Left kidney (tissue), 2 donors: ENCODE measurements around the gene CTSL. TPM values are rescaled to one million over a fixed set of nuclear protein-coding genes. Genes with fewer than 3 reads are reported as not detected.
"Not testable (repeated sequence)": the region's sequence is repeated elsewhere in the genome, so short reads cannot be mapped to it uniquely, and the experiment has no call there.

Experiments
- DNase-seq: peaks from one replicate; pipeline ENCODE4 v3.0.0-alpha.2; 2013
- polyA plus RNA-seq: library from polyadenylated mRNA; unstranded; fragments of 120-200 nt; gene quantifications from one replicate; pipeline ENCODE4 v1.2.1, GENCODE V29; 2013; ENCODE audit not compliant: insufficient read length

The CTSL gene
- polyA plus RNA-seq, 1 donor: 158 TPM

DNA sequence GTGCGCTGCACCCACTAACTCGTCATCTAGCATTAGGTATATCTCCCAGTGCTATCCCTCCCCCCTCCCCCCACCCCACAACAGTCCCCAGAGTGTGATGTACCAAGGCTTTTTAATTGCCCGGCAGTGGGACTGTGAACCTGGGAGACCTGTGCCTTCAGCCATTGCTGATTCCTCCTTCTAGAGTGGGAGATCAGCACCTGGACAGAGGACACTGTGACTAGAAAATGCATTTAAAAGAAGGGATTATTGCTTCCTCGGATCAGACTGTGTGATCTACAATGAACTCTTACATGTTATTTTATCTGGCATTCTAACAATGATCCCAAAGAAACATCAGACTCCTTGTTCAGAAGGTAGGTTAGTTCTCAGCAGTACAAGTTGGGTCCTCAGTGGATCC lies 25.9 kb downstream of the CTSL start:
- DNase-seq: no peak

- DNase-seq: no peak
Observed at GRCh38 chr9:87753313-87753712, 27.4 kb downstream of the CTSL start.

DNA sequence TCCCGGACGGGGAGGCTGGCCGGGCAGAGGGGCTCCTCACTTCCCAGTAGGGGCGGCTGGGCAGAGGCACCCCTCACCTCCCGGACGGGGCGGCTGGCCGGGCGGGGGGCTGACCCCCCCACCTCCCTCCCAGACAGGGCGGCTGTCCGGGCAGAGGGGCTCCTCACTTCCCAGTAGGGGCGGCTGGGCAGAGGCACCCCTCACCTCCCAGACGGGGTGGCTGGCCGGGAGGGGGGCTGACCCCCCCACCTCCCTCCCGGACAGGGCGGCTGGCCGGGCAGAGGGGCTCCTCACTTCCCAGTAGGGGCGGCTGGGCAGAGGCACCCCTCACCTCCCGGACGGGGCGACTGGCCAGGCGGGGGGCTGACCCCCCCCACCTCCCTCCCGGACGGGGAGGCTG lies 32.4 kb downstream of the CTSL start:
- DNase-seq: not testable (repeated sequence)

DNA sequence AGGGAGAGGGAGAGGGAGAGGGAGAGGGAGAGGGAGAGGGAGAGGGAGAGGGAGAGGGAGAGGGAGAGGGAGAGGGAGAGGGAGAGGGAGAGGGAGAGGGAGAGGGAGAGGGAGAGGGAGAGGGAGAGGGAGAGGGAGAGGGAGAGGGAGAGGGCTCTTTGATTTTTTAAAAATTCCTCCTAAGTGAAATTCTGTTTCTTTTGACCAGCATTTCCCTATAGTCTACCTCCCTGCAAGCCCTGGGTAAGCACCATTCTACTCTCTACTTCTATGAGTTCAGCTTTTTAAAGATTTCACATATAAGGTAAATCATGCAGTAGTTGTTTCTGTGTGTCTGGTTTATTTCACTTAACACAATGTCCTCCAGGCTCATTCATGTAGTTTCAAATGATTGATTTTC lies 34.1 kb downstream of the CTSL start:
- DNase-seq: not testable (repeated sequence)

GRCh38 chr9:87760529-87760928 lies 34.6 kb downstream of the CTSL start:
- no peak for DNase-seq

GRCh38 chr9:87763286-87763685 lies 37.4 kb downstream of the CTSL start:
- DNase-seq: no peak

DNA sequence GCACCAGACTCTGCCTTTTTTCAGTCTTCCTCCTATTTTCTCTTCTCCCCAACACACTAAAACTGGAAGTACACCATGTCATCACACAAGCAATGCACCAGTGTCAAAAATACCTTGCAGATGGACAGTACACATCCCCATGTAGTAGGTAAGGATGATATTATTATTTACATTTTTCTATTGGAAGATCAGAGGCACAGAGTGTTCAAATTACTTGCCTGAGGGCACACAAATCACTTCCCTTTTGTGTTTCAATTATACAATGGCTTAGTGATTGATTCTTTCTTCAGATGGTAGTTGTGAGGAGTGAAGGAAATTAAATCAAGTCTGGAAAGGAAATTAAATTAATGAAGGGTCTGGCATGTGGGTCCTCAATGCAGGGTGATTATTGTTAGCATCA lies 39.6 kb downstream of the CTSL start:
- no peak for DNase-seq

- no peak for DNase-seq
Observed at GRCh38 chr9:87766697-87767096, 40.8 kb downstream of the CTSL start.

DNA sequence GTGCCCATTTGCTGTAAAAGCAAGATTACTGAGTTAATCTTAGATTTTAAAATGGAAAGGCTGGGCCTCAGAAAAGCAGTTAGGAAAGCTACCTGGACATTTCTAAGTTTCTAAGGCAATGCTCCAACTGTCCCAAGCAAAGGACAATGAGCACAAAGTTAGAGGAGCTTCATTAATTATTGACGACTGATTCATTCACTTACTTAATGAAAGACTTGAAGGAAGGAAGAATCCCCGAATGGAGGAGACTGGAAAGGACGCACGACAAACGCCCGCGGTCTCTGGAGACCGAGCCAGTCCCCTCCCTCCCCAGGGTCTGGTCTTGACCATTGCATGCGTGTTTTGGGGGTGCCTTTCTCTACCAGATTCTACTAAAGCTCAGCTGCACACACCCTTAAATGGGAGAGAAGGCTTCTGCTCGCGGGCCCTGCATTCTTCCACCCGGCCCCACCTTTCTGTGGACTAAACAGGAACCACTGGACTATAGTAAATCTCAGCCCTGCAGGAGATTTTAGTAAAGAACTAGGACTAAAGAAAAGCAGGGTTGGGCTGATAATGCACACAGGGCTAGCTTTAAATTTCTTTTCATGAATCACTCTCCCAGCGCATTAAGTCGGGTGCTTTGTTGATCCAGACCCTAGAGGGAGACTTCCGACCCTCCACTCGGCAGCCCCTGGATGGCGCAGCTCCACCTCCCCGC lies 44.8 kb downstream of the CTSL start:
- DNase-seq: no peak

GRCh38 chr9:87771316-87772006 lies 45.5 kb downstream of the CTSL start:
- no peak for DNase-seq

DNA sequence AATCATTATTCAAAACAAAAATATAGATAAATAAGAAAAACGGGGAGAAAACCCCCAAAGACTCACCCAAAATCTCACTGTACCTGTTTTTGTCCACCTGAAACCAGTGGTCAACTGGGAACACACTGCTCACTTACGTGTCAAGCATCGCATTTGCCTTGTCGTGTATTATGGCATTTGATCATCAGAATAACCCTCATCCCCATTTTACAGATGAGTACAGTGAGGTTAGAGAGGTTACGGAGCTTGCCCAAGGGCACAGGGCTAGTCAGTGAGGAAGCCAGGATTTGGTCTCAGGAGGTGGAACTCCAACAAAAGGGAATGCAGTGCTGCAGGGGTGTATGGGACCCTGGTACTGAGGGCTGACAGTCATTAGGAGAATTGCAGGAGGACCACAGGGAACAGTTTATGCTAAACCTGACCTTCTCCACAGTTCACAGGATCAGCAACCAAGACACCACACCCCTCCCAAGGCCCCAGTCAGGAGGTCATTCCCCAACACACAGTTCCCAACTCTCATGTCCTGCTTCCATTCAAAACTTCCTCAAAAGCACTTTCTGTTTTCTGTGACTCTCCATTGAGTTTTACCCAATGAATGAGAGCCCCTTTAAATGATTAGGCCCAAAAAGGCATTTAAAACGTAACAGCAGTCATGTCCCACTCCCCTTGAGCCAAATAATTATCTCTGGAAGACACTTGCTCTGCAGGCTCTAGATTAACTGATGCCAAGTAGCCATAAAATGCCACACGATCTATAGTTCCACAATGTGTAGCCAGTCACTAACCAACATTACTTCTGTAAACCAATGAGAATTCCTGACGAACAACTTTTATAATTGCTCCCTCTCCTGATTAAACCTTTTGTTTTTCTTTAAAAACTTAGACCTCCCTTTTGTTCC lies 50.8 kb downstream of the CTSL start:
- no peak for DNase-seq

- no peak for DNase-seq
Observed at GRCh38 chr9:87778996-87779395, 53.1 kb downstream of the CTSL start.

Other genes with a start within 250 kb of the CTSL start
- gene DAPK1, start 228.3 kb upstream of the CTSL start, polyA plus RNA-seq: 92.1 TPM
- not detected for gene SPATA31E1, start 156.8 kb downstream of the CTSL start, polyA plus RNA-seq
- gene SPATA31C1, start 191.8 kb downstream of the CTSL start, polyA plus RNA-seq: 0.58 TPM
- 22.1 TPM for gene CDK20, start 248.4 kb downstream of the CTSL start, polyA plus RNA-seq